KG1 (cell line): ENCODE data around the gene BAIAP3.

Experiments used
- DNase-seq: peaks from one replicate; lab custom pipeline; 2025; lab: John Stamatoyannopoulos, UW

The BAIAP3 gene

GRCh38 chr16:1334739-1335138, 1.3 kb downstream of the BAIAP3 start:
- DNase-seq, result no peak

- DNase-seq, result no peak
These were observed 1.9 kb downstream of the BAIAP3 start for GRCh38 chr16:1335211-1335971.

GRCh38 chr16:1335996-1336395, 2.6 kb downstream of the BAIAP3 start:
- DNase-seq, result no peak

GRCh38 chr16:1336619-1337018, 3.2 kb downstream of the BAIAP3 start:
- no peak for DNase-seq

GRCh38 chr16:1337486-1337885, 4.0 kb downstream of the BAIAP3 start:
- DNase-seq, result no peak

- DNase-seq, result no peak
These were observed 4.8 kb downstream of the BAIAP3 start for GRCh38 chr16:1338119-1338730.

- DNase-seq, result no peak
These were observed 5.6 kb downstream of the BAIAP3 start for GRCh38 chr16:1338855-1339675.

GRCh38 chr16:1340730-1341494, 7.5 kb downstream of the BAIAP3 start:
- DNase-seq, result no peak

GRCh38 chr16:1341495-1342420, 8.3 kb downstream of the BAIAP3 start:
- DNase-seq, result no peak

GRCh38 chr16:1342526-1343427, 9.3 kb downstream of the BAIAP3 start:
- peak; percentile 18 for DNase-seq

GRCh38 chr16:1343428-1344242, 10.2 kb downstream of the BAIAP3 start:
- DNase-seq, result no peak

GRCh38 chr16:1344499-1344898, 11.1 kb downstream of the BAIAP3 start:
- DNase-seq, result no peak

- DNase-seq, result no peak
These were observed 11.6 kb downstream of the BAIAP3 start for GRCh38 chr16:1345087-1345486.

GRCh38 chr16:1345651-1346421, 12.4 kb downstream of the BAIAP3 start:
- DNase-seq, result no peak

- DNase-seq, result no peak
These were observed 13.2 kb downstream of the BAIAP3 start for GRCh38 chr16:1346422-1347285.

- no peak for DNase-seq
These were observed 13.9 kb downstream of the BAIAP3 start for GRCh38 chr16:1347286-1347855.

GRCh38 chr16:1347962-1348361, 14.5 kb downstream of the BAIAP3 start:
- DNase-seq, result no peak
